Tibial nerve (tissue), 4 donors: ENCODE data around the gene S100A4.

Source experiments
- EP300 ChIP-seq, 2 donors: sonication (generic); formaldehyde crosslinking; IDR thresholded peaks; one replicate each; pipeline ENCODE4 v1.6.1; 2017; ENCODE audit warnings: antibody characterized with exemption in 2 of 2, mild to moderate bottlenecking in 1 of 2
- POLR2A ChIP-seq, 2 donors: fragments of 450-650 bp; IDR thresholded peaks; one replicate each; pipeline ENCODE4 v1.6.1; 2017; ENCODE audit warnings: antibody characterized with exemption in 2 of 2, mild to moderate bottlenecking in 2 of 2, moderate library complexity in 2 of 2
- TF ChIP-seq, protein P1 (sequence below), 5 experiments: fragments of 200-600 bp in 3 of 5; fragments of 450-650 bp in 2 of 5; sonication (generic) in 3 of 5; IDR thresholded peaks; one replicate each; pipeline ENCODE4 v1.5.1; 2016 to 2019; ENCODE audit warnings: antibody characterized with exemption in 5 of 5, mild to moderate bottlenecking in 3 of 5, moderate library complexity in 2 of 5

DNA sequence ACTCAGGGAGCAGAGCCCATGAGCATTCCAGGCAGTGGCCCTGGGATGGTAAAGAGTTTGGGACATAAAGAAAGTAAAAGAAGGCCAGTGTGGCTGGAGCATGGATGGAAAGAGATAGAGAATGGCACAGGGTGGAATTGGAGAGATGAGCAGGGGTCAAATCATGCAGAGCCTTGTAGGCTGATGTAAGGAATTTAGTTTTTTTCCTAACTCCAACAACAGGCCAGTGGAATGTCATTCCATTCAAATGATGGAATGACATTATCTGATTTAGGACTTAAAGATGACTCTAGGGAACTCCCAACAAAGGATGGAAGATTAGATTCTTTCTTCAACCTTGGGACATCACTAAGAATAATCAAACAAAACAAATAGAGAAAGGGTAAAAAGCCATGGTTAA, 32.9 kb upstream of the S100A4 start:
- TF ChIP-seq, protein P1, sequence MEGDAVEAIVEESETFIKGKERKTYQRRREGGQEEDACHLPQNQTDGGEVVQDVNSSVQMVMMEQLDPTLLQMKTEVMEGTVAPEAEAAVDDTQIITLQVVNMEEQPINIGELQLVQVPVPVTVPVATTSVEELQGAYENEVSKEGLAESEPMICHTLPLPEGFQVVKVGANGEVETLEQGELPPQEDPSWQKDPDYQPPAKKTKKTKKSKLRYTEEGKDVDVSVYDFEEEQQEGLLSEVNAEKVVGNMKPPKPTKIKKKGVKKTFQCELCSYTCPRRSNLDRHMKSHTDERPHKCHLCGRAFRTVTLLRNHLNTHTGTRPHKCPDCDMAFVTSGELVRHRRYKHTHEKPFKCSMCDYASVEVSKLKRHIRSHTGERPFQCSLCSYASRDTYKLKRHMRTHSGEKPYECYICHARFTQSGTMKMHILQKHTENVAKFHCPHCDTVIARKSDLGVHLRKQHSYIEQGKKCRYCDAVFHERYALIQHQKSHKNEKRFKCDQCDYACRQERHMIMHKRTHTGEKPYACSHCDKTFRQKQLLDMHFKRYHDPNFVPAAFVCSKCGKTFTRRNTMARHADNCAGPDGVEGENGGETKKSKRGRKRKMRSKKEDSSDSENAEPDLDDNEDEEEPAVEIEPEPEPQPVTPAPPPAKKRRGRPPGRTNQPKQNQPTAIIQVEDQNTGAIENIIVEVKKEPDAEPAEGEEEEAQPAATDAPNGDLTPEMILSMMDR (IDR thresholded peaks at IDR 0.05): no peak
- no peak for TF ChIP-seq POLR2A (IDR thresholded peaks at IDR 0.05)
- TF ChIP-seq EP300 (IDR thresholded peaks at IDR 0.05): no peak
